Stimulated activated CD8-positive, alpha-beta memory T cell treated with anti-CD3 and anti-CD28 coated beads, Interleukin-7, amount 100 ng/mL, for 24 hours (primary cell): ENCODE measurements around the gene ACAN.

Experiments
- DNase-seq: peaks from one replicate; pipeline ENCODE4 v3.0.0-alpha.2; 2020; ENCODE audit warnings: low read depth

Gene ACAN

GRCh38 chr15:88803241-88803919, at the start of gene ACAN:
Gene ACAN (plus strand): TSS chr15:88803436. CDS start chr15:88836207, 32,771 bp downstream.
- no peak for DNase-seq

DNA sequence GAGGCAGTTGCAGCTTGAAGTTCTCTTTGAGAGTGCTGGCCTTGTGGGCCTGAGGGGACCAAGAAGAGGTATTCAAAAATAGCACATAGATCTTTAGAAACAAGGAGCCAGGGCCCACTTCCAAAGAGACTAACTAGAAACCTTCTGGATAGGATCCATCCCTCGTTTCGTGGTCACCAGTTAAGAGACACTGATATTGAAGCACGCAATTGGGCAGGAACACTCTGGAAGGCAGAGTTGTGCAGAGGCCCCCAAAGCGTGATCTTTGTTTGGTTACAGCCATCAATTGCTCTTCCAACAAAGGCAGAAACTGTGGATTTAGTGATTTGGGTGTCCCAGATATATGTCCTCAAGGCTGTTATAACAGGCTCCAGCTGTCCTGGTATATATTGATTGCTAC, 46.7 kb upstream of the ACAN start:
- no peak for DNase-seq

GRCh38 chr15:88756921-88757320, 46.3 kb upstream of the ACAN start:
- DNase-seq: no peak

GRCh38 chr15:88759872-88760271, 43.4 kb upstream of the ACAN start:
- no peak for DNase-seq

DNA sequence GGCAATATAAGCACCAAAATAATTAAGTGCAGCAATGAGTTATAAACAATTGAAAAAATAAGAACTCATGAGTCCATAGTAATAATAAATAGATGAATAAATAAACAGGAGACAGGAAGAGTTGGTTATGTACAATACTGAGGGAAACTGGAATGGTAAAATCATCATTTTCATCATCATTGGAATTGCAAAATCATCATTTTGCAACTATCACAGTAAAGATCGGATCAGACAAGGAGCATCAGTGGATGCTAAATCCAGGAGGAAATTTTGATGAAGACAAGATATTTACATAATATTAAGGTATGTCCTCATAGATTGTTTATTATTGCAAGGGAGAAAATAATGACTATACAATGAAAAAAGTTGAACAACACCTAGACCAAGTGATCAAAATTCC, 38.8 kb upstream of the ACAN start:
- DNase-seq: no peak

GRCh38 chr15:88765212-88765611, 38.0 kb upstream of the ACAN start:
- DNase-seq: no peak

- DNase-seq: no peak
Measured at GRCh38 chr15:88769161-88769971, 33.9 kb upstream of the ACAN start.

DNA sequence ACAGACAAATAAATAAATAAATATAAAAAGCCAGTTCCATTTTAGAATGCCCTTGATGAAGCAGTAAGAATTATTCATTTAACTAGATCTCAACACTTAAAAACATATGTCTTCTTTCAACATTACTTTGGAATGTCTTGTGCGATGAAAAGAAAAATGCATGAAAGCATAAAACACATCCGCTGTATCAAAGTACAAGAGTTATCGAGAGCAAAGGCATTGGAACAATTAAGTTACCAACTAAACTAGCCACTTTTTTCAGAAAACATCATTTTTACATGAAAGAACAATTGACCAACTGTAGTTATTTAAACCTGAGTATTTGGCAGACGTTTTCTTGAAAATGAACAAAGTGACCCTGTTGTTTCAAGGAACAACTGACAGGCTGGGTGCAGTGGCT, 27.5 kb upstream of the ACAN start:
- DNase-seq: no peak

DNA sequence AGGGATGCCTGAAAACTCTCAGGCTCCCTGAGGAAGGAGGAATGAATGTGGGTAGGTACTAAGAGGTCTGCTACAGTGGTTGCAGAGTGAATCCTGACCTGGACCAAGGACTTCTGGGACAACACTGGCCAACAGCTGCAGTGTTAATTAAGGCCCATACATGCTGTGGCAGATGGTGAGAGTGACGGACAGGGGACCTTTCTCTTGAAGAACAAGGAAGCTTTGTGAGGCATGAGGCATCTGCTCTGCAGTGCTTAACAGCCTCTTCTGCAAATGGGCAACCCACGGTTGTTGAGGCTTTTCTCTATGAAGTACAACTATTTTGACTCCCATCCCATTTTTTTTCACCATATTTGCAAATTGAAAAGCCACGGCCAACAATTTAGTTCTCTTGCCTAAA, 26.6 kb upstream of the ACAN start:
- no peak for DNase-seq

DNA sequence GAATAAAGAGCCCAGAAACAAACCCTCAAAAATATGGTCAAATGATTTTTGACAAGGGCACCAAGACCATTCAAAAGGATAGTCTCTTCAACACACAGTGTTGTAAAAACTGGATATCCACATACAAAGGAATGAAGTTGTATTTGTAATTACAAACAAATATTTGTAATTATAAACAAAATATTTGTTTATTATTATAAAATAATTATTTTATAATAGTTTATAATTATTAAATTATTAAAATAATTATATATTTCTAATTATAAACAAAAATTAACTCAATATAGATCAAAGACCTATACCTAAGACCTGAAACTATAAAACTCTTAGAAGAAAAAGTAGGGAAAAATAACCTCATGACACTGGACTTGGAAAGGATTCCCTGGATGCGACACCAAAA, 23.3 kb upstream of the ACAN start:
- DNase-seq: no peak

- no peak for DNase-seq
Measured at GRCh38 chr15:88782465-88782864, 20.8 kb upstream of the ACAN start.

DNA sequence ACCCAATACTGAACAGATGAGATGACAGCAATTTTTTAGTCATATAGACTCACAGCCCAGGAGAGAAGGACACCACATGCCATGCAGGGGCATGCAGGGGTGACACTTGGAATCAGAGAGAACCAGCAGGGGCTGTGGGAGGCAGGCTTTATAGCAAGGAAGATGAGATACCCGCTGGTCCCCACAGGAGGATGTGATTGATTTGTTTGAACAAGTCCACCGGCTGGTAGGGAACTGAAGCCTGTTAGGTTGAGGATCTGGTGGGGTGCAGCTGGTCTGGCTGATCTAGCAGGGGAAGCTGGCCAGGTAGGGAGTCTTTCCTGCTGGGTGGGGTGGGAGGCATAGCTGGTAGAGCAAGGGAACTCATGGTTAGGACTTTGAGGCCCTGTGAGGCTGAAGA, 18.0 kb upstream of the ACAN start:
- DNase-seq: no peak

- no peak for DNase-seq
Measured at GRCh38 chr15:88788036-88788435, 15.2 kb upstream of the ACAN start.

- no peak for DNase-seq
Measured at GRCh38 chr15:88788816-88789215, 14.4 kb upstream of the ACAN start.

DNA sequence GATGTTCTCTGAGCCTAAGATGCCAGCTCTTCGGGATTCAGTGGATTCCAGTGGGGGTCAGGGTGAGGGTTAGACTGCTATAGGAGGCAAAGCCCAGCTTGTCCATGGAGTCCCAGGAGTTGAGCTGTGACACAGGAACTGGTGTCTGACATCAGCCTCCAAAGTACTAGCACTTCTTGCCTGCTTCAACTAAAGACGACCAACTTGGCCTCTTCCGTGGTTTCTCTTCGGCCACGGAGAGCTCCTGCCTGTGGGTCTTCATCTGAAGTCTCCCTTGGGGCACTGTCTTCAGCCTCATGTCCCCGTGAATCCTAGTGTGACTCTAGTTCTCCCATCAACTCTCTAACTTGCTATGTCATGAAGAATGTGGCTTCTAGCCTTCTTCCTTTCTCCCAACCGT, 12.8 kb upstream of the ACAN start:
- DNase-seq: no peak

- no peak for DNase-seq
Measured at GRCh38 chr15:88791637-88792036, 11.6 kb upstream of the ACAN start.

GRCh38 chr15:88792342-88793282, 10.6 kb upstream of the ACAN start:
- DNase-seq: no peak

- no peak for DNase-seq
Measured at GRCh38 chr15:88794001-88794400, 9.2 kb upstream of the ACAN start.

- no peak for DNase-seq
Measured at GRCh38 chr15:88797663-88798339, 5.4 kb upstream of the ACAN start.

- DNase-seq: no peak
Measured at GRCh38 chr15:88799341-88799740, 3.9 kb upstream of the ACAN start.

DNA sequence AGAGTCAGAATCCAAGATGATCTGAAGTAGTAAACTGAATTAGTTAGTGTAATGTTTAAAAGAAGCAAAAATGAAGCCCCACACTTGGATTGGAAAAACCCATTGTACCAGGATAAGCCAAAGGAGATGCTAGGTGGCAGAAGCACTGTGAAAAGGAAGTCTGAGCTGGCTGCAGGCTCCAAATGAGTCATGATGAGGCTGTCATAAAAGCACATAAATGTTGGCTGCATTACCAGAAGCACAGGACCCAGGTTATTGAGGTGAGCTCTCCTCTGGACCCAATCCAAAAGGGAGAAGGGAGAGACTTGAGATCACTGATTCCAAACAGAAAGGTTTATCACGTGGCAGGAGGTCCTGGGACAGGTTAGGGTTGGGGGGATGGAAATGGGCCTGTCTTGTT, 3.2 kb upstream of the ACAN start:
- no peak for DNase-seq

- DNase-seq: no peak
Measured at GRCh38 chr15:88800738-88801137, 2.5 kb upstream of the ACAN start.
